GM19455 (cell line): ENCODE data around the gene ANTXR1.

Source experiments
- ATAC-seq: cut with Tn5 transposase; IDR thresholded peaks from one replicate; pipeline ENCODE4 v1.9.1; 2021; ENCODE audit not compliant: unreplicated experiment

ANTXR1 gene

GRCh38 chr2:69126341-69126740 is 113.4 kb downstream of the ANTXR1 start:
- ATAC-seq: no peak

- ATAC-seq: no peak
Measured at GRCh38 chr2:69131452-69131851, 118.5 kb downstream of the ANTXR1 start.

GRCh38 chr2:69131983-69132675 is 119.2 kb downstream of the ANTXR1 start:
- ATAC-seq: no peak

- ATAC-seq: no peak
Measured at GRCh38 chr2:69132960-69133590, 120.1 kb downstream of the ANTXR1 start.

GRCh38 chr2:69133898-69134297 is 120.9 kb downstream of the ANTXR1 start:
- ATAC-seq: no peak

- ATAC-seq: no peak
Measured at GRCh38 chr2:69134306-69134945, 121.4 kb downstream of the ANTXR1 start.

- ATAC-seq: no peak
Measured at GRCh38 chr2:69138247-69138772, 125.3 kb downstream of the ANTXR1 start.

GRCh38 chr2:69138793-69139459 is 125.9 kb downstream of the ANTXR1 start:
- ATAC-seq: no peak

- no peak for ATAC-seq
Measured at GRCh38 chr2:69139778-69140670, 127.0 kb downstream of the ANTXR1 start.

- no peak for ATAC-seq
Measured at GRCh38 chr2:69141061-69141460, 128.1 kb downstream of the ANTXR1 start.

- no peak for ATAC-seq
Measured at GRCh38 chr2:69143748-69144360, 130.9 kb downstream of the ANTXR1 start.

- no peak for ATAC-seq
Measured at GRCh38 chr2:69145204-69145603, 132.2 kb downstream of the ANTXR1 start.

- no peak for ATAC-seq
Measured at GRCh38 chr2:69147841-69148533, 135.0 kb downstream of the ANTXR1 start.

- no peak for ATAC-seq
Measured at GRCh38 chr2:69149631-69150215, 136.7 kb downstream of the ANTXR1 start.

GRCh38 chr2:69151931-69152330 is 139.0 kb downstream of the ANTXR1 start:
- ATAC-seq: no peak

GRCh38 chr2:69152847-69153583 is 140.0 kb downstream of the ANTXR1 start:
- ATAC-seq: no peak

- no peak for ATAC-seq
Measured at GRCh38 chr2:69154106-69154505, 141.1 kb downstream of the ANTXR1 start.

GRCh38 chr2:69156624-69157023 is 143.6 kb downstream of the ANTXR1 start:
- no peak for ATAC-seq
